ENCODE results near the gene ELP4. TPM values are rescaled to one million over a fixed set of nuclear protein-coding genes. Genes with fewer than 3 reads are reported as not detected.

The ELP4 gene
- total RNA-seq, 2 donors from 2014 or later: 21.5 to 23.0 TPM

- no peak overlapping the region for H3K4me3 ChIP-seq
- H3K9me3 ChIP-seq: no peaks in the 10 kb centered on the region
- no peaks in the 10 kb centered on the region for H3K36me3 ChIP-seq
- 62% methylated on average over 7 of the region's 7 CpGs for WGBS
- H3K4me1 ChIP-seq (replicated peaks): no peaks in the 10 kb centered on the region
- TF ChIP-seq POLR2AphosphoS5 (IDR thresholded peaks at IDR 0.05) (no peak), CTCF (IDR thresholded peaks at IDR 0.05) (no peak), POLR2A (IDR thresholded peaks at IDR 0.05) (no peak)
- H3K27ac ChIP-seq: no peak overlapping the region
- intact Hi-C loops (cut with DNase I): no loop called here
- DNase-seq (ENCODE audit: low spot score): no peak
- H3K27me3 ChIP-seq (replicated peaks; ENCODE audit: insufficient read depth): no peaks in the 10 kb centered on the region
Observed at GRCh38 chr11:31790649-31791048, 281.1 kb downstream of the ELP4 start.

- TF ChIP-seq POLR2AphosphoS5 (IDR thresholded peaks at IDR 0.05) (no peak), CTCF (IDR thresholded peaks at IDR 0.05) (no peak), POLR2A (IDR thresholded peaks at IDR 0.05) (no peak)
- Histone ChIP-seq H3K9me3 (no peaks in the 10 kb centered on the region), H3K4me1 (replicated peaks) (no peaks in the 10 kb centered on the region), H3K27ac (no peak overlapping the region), H3K27me3 (replicated peaks; ENCODE audit: insufficient read depth) (no peaks in the 10 kb centered on the region), H3K4me3 (no peak overlapping the region), H3K36me3 (no peaks in the 10 kb centered on the region)
- 59% methylated on average over 2 of the region's 2 CpGs for WGBS
- no peak for DNase-seq (ENCODE audit: low spot score)
- intact Hi-C loops (cut with DNase I): no loop called here
Observed at GRCh38 chr11:31792036-31792435, 282.5 kb downstream of the ELP4 start.

GRCh38 chr11:31792456-31792855, 282.9 kb downstream of the ELP4 start:
- no peaks in the 10 kb centered on the region for H3K4me1 ChIP-seq (replicated peaks)
- H3K27ac ChIP-seq: no peak overlapping the region
- no peaks in the 10 kb centered on the region for H3K27me3 ChIP-seq (replicated peaks; ENCODE audit: insufficient read depth)
- no peak for DNase-seq (ENCODE audit: low spot score)
- 87% methylated on average over 2 of the region's 2 CpGs for whole genome bisulfite sequencing
- no peak for TF ChIP-seq POLR2AphosphoS5 (IDR thresholded peaks at IDR 0.05)
- no peak for TF ChIP-seq CTCF (IDR thresholded peaks at IDR 0.05)
- intact Hi-C loops (cut with DNase I): no loop called here
- H3K36me3 ChIP-seq: no peaks in the 10 kb centered on the region
- H3K4me3 ChIP-seq: no peak overlapping the region
- H3K9me3 ChIP-seq: no peaks in the 10 kb centered on the region

- TF ChIP-seq POLR2A (IDR thresholded peaks at IDR 0.05) (no peak), CTCF (IDR thresholded peaks at IDR 0.05) (no peak), POLR2AphosphoS5 (IDR thresholded peaks at IDR 0.05) (no peak)
Observed at GRCh38 chr11:31793264-31793663, 283.7 kb downstream of the ELP4 start.

GRCh38 chr11:31794548-31794947, 285.0 kb downstream of the ELP4 start:
- no peaks in the 10 kb centered on the region for H3K36me3 ChIP-seq
- no peak for DNase-seq (ENCODE audit: low spot score)
- 88% methylated on average over 4 of the region's 4 CpGs for WGBS
- peaks cover 10% of the 10 kb centered on the region for H3K27me3 ChIP-seq (replicated peaks; ENCODE audit: insufficient read depth)
- H3K27ac ChIP-seq: no peak overlapping the region
- H3K4me1 ChIP-seq (replicated peaks): no peaks in the 10 kb centered on the region
- no peak overlapping the region for H3K4me3 ChIP-seq
- TF ChIP-seq POLR2AphosphoS5 (IDR thresholded peaks at IDR 0.05): no peak
- TF ChIP-seq CTCF (IDR thresholded peaks at IDR 0.05): no peak
- no peak for TF ChIP-seq POLR2A (IDR thresholded peaks at IDR 0.05)
- H3K9me3 ChIP-seq: no peaks in the 10 kb centered on the region
- intact Hi-C loops (cut with DNase I): no loop called here

More at GRCh38 chr11:31793264-31793663, 283.7 kb downstream of the ELP4 start:
- no peaks in the 10 kb centered on the region for H3K36me3 ChIP-seq
- 84% methylated on average over 10 of the region's 10 CpGs for WGBS
- H3K27me3 ChIP-seq (replicated peaks; ENCODE audit: insufficient read depth): peaks cover under 1% of the 10 kb centered on the region
- intact Hi-C loops (cut with DNase I): no loop called here
- no peak overlapping the region for H3K27ac ChIP-seq
- no peaks in the 10 kb centered on the region for H3K9me3 ChIP-seq
- no peak for DNase-seq (ENCODE audit: low spot score)
- H3K4me1 ChIP-seq (replicated peaks): no peaks in the 10 kb centered on the region
- no peak overlapping the region for H3K4me3 ChIP-seq
